ENCODE measurements around the gene NMNAT2.

- no peak for TF ChIP-seq CTCF (IDR thresholded peaks at IDR 0.05)
- no peak for TF ChIP-seq POLR2A (IDR thresholded peaks at IDR 0.05)
Measured at GRCh38 chr1:183375381-183375780, 42.8 kb downstream of the NMNAT2 start.
